ENCODE data around the gene FLNB.

FLNB gene

GRCh38 chr3:58169371-58169770 is 161.1 kb downstream of the FLNB start:
- DNase-seq, result no peak

- no peak for DNase-seq
Observed at GRCh38 chr3:58170376-58170775, 162.2 kb downstream of the FLNB start.

GRCh38 chr3:58171126-58171525 is 162.9 kb downstream of the FLNB start:
- no peak for DNase-seq

DNA sequence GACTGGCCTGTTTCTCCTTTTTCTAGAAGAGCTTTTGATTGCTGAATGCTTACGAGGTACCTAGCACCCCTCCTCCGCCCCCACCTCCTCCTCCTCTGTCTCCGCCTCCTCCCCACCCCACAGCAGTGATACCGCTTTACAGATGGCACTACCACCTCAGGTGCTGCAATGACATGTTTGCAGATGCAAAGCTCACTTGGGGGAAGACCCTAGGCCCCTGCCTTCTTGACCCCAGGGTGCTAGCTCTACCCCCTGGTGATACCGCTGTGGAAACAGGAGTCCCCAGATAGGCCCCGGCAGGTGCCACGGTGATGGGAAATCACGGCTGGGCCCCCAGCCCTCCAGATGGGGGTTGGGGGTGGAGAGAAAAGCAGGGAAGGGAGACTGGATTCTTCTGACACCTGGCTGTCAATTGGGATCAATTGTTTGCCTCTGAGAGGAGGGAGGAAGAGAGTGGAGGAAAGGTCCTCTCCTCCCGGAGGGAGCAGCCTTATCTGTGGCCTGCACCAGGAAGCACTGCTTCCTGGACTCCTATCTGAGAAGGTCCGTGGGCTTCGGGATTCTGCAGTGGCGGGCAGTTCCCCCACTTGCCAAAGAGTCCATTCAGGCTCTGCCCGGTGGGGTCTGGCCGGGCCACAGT is 164.9 kb downstream of the FLNB start:
- no peak for DNase-seq

DNA sequence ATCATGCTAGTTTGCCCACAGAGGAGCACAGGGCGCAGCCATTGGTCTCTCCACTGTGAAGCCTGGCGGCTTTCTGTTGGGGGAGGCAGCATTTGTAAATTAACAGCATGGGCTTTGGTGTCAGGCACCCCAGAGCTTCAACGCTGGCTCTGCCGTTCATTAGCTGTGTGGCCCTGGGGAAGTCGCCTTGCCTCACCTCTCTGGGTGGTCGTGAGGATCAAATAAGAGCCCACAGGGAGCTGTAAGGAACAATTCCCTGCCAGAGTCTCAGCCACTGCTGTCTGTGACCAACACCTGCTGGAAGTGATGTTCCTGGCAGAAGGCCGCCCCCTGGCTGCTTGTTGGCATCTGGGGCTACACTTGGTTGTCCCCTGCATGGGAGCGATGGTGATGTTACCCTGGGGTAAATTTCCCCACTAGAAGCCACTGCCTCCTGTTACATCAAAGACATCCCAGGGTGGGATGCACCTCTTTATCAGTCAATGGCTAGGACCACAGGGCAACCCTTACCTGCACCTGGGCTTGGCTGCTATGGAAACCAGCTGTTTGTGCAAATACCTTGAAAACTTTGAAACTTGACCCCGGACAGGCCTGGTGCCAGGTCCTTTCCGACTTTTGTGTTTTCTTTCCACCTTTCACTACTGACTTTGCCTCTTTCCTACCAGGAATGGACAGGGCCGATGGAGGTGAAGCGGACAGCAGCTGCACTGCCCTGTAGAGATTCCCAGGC is 165.6 kb downstream of the FLNB start:
- DNase-seq, result no peak

- DNase-seq, result no peak
Observed at GRCh38 chr3:58175187-58175436, 166.9 kb downstream of the FLNB start.

DNA sequence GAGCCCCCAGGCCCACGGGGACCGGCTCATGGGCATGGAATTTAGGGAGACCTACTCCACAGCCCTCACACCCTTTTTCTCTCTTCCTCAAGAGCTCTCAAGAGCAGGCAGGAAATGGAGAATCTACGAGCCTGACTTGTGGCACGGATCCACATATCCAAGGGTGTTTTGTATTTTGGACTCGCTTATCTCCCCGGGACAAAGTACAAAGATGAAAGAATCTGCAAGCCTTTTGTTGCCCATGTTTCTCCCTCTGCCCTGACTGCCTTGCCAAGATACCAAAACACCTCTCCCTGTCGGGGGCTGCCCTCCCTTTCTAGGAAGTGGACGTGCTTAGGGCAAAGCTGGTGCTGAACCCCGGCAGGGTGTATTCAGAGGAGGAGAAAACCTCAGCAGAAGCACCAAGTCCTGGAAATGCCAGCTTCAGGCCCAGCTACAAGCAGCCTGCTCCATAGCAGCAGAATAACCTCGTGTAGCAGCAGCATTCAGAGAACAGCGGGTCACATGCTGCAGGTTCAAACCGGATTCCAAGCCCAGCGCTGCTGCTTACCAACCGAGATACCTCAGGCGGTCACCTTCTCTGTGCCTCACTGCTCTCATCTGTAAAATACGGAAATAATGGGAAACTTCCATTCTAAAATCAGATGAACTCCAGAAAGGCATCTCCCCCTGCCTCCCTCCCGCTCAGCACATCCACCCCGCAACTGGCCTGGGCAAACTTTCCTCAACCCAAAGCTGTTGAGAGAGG is 167.4 kb downstream of the FLNB start:
- no peak for DNase-seq

DNA sequence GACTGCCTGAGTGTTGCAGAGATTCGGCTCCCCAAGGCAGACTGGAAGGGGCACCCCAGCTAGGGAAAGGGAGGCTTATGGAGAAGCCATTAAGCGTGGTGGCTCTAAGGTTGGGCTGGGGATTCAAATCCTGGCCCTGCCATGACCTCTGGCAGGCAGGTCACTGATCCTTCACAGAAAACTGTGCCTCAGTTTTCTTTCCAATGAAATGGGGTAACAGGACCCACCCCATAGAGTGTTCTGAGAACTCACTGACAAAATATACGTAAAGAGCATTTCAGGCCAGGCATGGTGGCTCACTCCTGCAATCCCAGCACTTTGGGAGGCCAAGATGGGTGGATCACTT is 167.9 kb downstream of the FLNB start:
- no peak for DNase-seq

GRCh38 chr3:58176827-58177489 is 168.7 kb downstream of the FLNB start:
- no peak for DNase-seq

GRCh38 chr3:58177747-58178527 is 169.7 kb downstream of the FLNB start:
- peak; percentile 45 for DNase-seq

- no peak for DNase-seq
Observed at GRCh38 chr3:58178528-58179234, 170.5 kb downstream of the FLNB start.

GRCh38 chr3:58179235-58180098 is 171.2 kb downstream of the FLNB start:
- DNase-seq, result no peak

GRCh38 chr3:58180099-58180880 is 172.1 kb downstream of the FLNB start:
- DNase-seq, result no peak

GRCh38 chr3:58180940-58181587 is 172.8 kb downstream of the FLNB start:
- DNase-seq, result no peak

DNA sequence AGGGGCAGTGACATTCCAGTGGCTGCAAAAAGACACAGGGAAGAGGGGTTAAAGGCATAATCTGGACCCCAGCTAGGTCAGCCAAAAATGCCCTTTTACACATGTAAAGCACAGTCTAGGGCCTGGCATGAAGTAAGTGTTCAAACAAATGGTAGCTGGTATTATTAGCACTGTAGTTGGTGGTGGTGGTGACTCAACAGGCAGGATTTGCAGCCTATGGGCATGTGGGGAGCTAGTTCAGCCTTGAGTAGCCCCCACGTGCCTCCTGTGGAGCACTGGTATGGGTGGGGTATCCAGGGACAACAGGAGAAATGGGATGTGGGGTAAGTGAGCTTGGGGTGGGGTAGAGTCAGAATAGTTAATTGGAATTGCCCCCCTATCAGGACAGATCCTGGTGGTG is 175.0 kb downstream of the FLNB start:
- DNase-seq, result no peak

DNA sequence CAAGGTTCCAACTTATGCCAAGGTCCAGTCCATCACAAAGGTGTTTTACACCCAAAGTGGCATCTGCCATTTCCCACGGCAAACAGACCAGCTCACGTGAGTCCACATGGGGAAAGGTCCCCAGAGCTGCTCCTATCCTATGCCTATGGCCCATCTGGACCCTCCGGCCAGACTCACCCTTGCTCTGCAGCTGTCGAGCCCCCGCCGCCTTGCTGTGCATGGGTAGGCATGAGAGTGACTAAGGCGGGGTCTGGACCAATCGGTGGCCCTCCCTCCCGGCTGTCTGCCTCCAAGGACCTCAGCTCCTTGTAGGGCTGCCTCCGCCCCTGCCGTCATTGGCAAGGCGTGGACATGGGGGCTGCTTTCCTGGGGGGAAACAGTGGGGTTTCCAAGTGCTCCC is 175.7 kb downstream of the FLNB start:
- no peak for DNase-seq

DNA sequence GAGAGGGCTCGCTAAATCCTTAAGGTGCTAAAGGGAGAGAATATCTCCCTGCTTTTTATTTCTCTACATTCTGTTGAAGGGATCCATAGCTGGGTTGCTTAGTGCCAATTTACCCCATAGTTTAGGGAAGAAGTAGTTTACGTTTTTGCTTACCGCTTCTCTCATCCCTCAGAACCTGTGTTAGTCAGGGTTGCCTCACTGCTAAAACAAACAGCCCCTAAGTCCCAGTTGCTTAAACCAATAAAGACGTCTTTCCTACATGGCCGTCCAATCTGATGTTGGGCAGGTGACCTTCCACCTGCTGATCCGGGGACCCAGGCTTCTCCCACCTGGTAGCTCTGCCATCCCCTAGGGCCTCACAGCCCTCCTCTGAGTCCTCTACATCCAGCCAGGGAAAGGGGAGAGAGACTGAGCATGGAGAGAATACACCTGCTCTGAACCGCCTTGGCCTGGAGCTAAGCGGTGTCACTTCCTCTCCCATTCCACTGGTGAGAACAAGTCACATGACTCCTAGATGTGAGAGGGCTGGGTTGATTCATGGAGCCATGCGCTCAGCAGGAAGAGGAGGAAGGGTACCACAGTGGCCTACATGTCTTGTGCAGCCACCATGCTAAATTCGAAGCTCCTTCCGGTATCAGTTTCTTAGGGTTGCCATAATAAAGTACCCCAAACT is 176.2 kb downstream of the FLNB start:
- no peak for DNase-seq

- DNase-seq, result no peak
Observed at GRCh38 chr3:58184982-58185360, 176.7 kb downstream of the FLNB start.

- DNase-seq, result no peak
Observed at GRCh38 chr3:58188173-58188564, 179.9 kb downstream of the FLNB start.
